ENCODE data around the gene RNF227. TPM values are rescaled to one million over a fixed set of nuclear protein-coding genes. Genes with fewer than 3 reads are reported as not detected.
"Not testable (repeated sequence)": the region's sequence is repeated elsewhere in the genome, so short reads cannot be mapped to it uniquely, and the experiment has no call there.

RNF227 gene
- total RNA-seq, 1 donor from 2014 or later: 2.8 TPM

DNA sequence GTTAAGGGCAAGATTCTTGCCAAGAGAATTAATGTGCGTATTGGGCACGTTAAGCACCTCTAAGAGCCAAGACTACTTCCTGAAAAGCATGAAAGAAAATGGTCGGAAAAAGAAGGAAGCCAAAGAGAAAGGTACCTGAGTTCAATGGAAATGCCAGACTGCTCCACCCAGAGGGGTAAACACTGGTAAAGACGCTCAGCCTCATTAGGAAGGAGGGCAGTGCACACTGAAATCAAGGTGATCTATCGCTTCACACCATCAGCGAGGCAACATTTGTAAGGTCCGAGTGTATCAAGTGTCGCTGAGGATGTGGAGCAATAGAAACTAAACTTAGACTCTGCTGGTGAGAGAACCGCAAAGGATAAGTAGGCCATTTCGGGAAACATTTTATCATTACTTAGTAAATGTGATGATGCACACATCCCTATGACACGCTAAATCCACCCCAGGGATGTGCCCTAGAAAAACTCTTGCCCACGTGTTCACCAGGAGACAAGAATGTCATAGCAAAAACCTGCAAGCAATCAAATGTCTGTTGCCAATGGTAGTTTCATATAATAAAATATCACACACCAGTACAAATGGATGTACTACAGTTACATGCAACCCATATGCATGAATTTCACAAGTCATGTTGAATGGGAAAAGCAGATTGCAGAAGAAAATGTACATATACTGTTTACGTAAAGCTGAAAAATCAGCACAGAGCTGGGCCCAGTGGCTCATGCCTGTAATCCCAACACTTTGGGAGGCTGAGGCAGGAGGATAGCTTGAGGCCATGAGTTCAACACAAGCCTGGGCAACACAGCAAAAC, 39.5 kb upstream of the RNF227 start:
- ChIA-PET CTCF (no interaction called here), POLR2A (interaction anchor here (0.7 kb wide), 1 partner anchor 47 kb away, joined by 3 read pairs; no protein-coding TSS in a partner anchor)
- Mint-ChIP-seq H3K4me3 (no peak overlapping the region), H3K9me3 (no peaks in the 10 kb centered on the region), H3K27me3 (peaks cover 6% of the 10 kb centered on the region), H3K4me1 (peaks cover 10% of the 10 kb centered on the region), H3K27ac (no peak overlapping the region), H3K36me3 (ENCODE audit: low read depth) (peaks cover 1% of the 10 kb centered on the region)
- DNase-seq (no peak), ATAC-seq (ENCODE audit: low read depth) (no peak)
- TF ChIP-seq, protein P1, sequence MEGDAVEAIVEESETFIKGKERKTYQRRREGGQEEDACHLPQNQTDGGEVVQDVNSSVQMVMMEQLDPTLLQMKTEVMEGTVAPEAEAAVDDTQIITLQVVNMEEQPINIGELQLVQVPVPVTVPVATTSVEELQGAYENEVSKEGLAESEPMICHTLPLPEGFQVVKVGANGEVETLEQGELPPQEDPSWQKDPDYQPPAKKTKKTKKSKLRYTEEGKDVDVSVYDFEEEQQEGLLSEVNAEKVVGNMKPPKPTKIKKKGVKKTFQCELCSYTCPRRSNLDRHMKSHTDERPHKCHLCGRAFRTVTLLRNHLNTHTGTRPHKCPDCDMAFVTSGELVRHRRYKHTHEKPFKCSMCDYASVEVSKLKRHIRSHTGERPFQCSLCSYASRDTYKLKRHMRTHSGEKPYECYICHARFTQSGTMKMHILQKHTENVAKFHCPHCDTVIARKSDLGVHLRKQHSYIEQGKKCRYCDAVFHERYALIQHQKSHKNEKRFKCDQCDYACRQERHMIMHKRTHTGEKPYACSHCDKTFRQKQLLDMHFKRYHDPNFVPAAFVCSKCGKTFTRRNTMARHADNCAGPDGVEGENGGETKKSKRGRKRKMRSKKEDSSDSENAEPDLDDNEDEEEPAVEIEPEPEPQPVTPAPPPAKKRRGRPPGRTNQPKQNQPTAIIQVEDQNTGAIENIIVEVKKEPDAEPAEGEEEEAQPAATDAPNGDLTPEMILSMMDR (IDR thresholded peaks at IDR 0.05): no peak
- intact Hi-C loops (cut with micrococcal nuclease): no loop called here

DNA sequence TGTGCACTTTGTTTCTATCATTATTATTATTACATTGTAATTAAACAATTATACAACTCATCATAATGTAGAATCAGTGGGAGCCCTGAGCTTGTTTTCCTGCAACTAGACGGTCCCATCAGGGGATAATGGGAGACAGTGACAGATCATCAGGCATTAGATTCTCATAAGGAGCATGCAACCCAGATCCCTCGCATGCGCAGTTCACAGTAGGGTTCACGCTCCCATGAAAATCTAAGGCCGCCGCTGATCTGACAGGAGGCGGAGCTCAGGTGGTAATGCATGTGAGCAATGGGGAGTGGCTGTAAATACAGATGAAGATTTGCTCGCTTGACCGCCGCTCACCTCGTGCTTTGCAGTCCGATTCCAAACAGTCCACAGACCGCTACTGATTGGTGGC, 37.2 kb upstream of the RNF227 start:
- peaks cover 10% of the 10 kb centered on the region for H3K4me1 Mint-ChIP-seq
- H3K27me3 Mint-ChIP-seq; POLR2A ChIA-PET; H3K27ac Mint-ChIP-seq; ATAC-seq (ENCODE audit: low read depth); H3K4me3 Mint-ChIP-seq; DNase-seq; intact Hi-C loops (cut with micrococcal nuclease); H3K9me3 Mint-ChIP-seq: not testable (repeated sequence)
- CTCF ChIA-PET: interaction anchor here (0.6 to 1.3 kb wide), 3 partner anchors 14 to 131 kb away, joined by 3 read pairs; no protein-coding TSS in a partner anchor
- H3K36me3 Mint-ChIP-seq (ENCODE audit: low read depth): peaks cover 23% of the 10 kb centered on the region

DNA sequence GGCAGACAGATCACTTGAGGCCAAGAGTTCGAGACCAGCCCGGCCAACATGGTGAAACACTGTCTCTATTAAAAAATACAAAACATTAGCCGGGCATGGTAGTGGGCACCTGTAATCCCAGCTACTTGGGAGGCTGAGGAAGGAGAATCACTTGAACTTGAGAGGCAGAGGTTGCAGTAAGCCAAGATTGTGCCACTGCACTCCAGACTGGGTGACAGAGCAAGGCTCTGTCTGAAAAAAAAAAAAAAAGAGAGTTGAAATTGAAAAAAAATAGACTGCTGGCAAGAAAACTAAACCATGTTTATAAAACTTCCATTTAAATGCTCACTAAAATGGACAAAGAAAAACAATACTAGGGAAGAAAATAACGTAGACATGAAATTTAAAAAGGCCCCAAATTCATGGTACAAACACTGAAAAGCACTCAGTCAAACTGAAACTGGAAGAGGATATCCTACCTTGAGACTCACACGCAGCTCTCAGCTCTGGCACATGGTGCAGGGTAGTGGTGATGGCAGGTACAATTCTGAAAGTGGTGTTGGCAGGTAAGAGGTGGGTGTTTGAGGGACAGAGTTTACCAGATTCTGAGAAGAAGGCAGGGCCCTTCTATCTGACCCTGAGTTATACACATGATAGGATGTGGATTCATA, 35.2 kb upstream of the RNF227 start:
- H3K27me3 Mint-ChIP-seq: no peaks in the 10 kb centered on the region
- TF ChIP-seq, protein P1 (IDR thresholded peaks at IDR 0.05): no peak
- DNase-seq: no peak
- ChIA-PET POLR2A (interaction anchor here (0.7 kb wide), 2 partner anchors 11 to 75 kb away, joined by 4 to 6 read pairs; no protein-coding TSS in a partner anchor), CTCF (no interaction called here)
- peak overlapping the region; percentile 86 for H3K27ac Mint-ChIP-seq
- H3K4me1 Mint-ChIP-seq: peaks cover 10% of the 10 kb centered on the region
- intact Hi-C loops (cut with micrococcal nuclease): loop anchor here (2.0 kb wide), 1 partner anchor 18 kb away; the partner anchor contains the start of gene CNTROB
- ATAC-seq (ENCODE audit: low read depth): peak; percentile 87
- H3K36me3 Mint-ChIP-seq (ENCODE audit: low read depth): peaks cover 38% of the 10 kb centered on the region
- no peaks in the 10 kb centered on the region for H3K9me3 Mint-ChIP-seq
- no peak overlapping the region for H3K4me3 Mint-ChIP-seq

DNA sequence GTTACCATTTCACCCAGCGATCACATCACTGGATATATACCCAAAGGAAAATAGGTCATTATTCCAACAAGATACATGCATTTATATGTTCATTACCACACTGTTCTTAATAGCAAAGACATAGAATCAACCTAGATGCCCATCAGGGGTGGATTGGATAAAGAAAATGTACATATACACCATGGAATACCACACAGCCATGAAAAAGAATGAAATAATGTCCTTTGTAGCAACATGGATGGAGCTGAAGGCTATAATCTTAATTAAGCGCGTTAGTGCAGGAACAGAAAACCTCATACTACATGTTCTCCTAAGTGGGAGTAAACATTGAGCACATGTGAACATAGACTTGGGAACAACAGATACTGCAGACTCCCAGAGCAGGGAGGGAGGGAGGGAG, 34.5 kb upstream of the RNF227 start:
- ATAC-seq (ENCODE audit: low read depth): no peak
- CTCF ChIA-PET: no interaction called here
- Mint-ChIP-seq H3K4me1 (peaks cover 10% of the 10 kb centered on the region), H3K4me3 (no peak overlapping the region), H3K27me3 (no peaks in the 10 kb centered on the region), H3K36me3 (ENCODE audit: low read depth) (peaks cover 45% of the 10 kb centered on the region), H3K9me3 (no peaks in the 10 kb centered on the region), H3K27ac (no peak overlapping the region)
- no peak for DNase-seq
- POLR2A ChIA-PET: interaction anchor here (0.7 kb wide), 1 partner anchor 74 kb away, joined by 6 read pairs; no protein-coding TSS in a partner anchor
- intact Hi-C loops (cut with micrococcal nuclease): loop anchor here (2.0 kb wide), 1 partner anchor 18 kb away; the partner anchor contains the start of gene CNTROB
- TF ChIP-seq, protein P1 (IDR thresholded peaks at IDR 0.05): no peak

DNA sequence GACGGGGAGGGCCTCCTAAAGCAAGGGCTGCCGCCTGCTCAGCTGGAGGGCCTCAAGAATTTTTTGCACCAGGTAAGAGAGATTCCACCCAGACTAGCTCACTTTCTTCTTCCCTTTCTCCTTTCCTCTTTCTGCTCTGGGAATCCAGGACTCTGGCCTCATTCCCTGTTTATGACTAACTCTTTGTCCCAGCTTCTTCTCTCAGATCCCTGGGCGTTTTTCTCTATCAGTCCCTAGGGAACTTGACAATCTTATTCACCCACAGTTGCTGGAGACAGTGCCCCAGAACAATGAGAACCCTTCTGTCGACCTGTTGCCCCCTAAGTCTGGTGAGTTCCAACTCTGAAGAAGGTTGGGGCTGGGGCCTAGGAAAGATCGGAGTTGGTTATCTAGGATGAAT, 31.6 kb upstream of the RNF227 start:
- DNase-seq (no peak), ATAC-seq (ENCODE audit: low read depth) (no peak)
- Mint-ChIP-seq H3K4me3 (no peak overlapping the region), H3K36me3 (ENCODE audit: low read depth) (peaks cover 70% of the 10 kb centered on the region), H3K27ac (no peak overlapping the region), H3K9me3 (no peaks in the 10 kb centered on the region), H3K27me3 (no peaks in the 10 kb centered on the region), H3K4me1 (peaks cover 10% of the 10 kb centered on the region)
- ChIA-PET POLR2A (no interaction called here), CTCF (no interaction called here)
- intact Hi-C loops (cut with micrococcal nuclease): no loop called here
- TF ChIP-seq, protein P1 (IDR thresholded peaks at IDR 0.05): no peak

All from activated B cell treated with CpG ODN at 0.5 μM for 24 hours (primary cell).